Measurements from ENCODE around the gene PADI1. TPM values are rescaled to one million over a fixed set of nuclear protein-coding genes. Genes with fewer than 3 reads are reported as not detected.

PADI1 gene
- 1 to 10 TPM in 2 of 6 experiments, under 1 TPM in 2, not detected in 2; 0.44 to 1.4 (median 0.92) TPM for total RNA-seq
- long read RNA-seq, result 0 reads

GRCh38 chr1:17204546-17205440 lies at the start of gene PADI1:
Gene PADI1 (plus strand): TSS chr1:17205128. CDS start chr1:17205218, 90 bp downstream.
- Histone ChIP-seq H3K4me1 (no peaks in the 10 kb centered on the region), H3K27ac (no peak within 1 kb of the TSS), H3K9me3 (no peaks in the 10 kb centered on the region), H3K27me3 (no peaks in the 10 kb centered on the region), H3K36me3 (no peaks in the 10 kb centered on the region), H3K4me3 (no peak within 1 kb of the TSS)
- ATAC-seq (no peak), DNase-seq (peak in 2 of 3 donors; percentile 12 to 30)
- intact Hi-C loops (cut with DNase I), result no loop called here
- no peak for TF ChIP-seq CTCF (IDR thresholded peaks at IDR 0.05)
- TF ChIP-seq POLR2A (IDR thresholded peaks at IDR 0.05), result no peak
- 28% methylated on average over 3 of the region's 9 CpGs for WGBS (ENCODE audit: insufficient coverage, low coverage, low lambda C conversion rate, missing lambda C conversion rate)

DNA sequence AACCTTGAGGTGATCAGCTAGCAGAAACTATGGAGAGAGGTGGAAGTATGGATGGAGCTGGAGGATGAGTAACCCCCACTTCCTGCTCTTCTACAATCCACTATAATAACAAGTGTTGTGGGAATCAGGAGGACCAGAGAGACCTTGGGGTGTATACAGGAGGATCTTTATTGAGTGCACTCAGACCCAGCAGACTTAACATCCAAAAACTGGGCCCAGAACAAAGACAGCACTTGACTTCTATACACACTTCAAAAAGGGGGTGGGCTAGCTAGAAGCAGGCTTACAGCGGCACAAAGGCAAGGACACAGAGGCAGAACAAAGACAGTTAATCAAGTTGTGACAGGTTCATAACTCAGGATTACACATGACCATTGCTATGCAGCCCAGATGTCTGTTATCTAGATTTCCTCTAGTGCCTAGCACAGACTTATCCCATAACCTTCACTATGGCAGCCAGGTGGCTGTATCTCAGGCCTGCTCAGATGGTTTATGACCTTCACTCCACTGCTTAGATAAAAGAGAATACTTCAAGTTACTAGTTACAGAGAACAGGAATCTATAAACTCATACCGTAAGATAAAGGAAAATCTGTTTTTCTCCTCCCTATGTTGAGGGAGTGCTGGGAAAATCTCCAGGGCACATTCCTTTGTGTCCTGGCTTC lies 49.5 kb upstream of the PADI1 start:
- WGBS (ENCODE audit: insufficient coverage, low coverage, low lambda C conversion rate, missing lambda C conversion rate), result 35% methylated on average over 2 of the region's 2 CpGs
- no peaks in the 10 kb centered on the region for H3K9me3 ChIP-seq
- no peaks in the 10 kb centered on the region for H3K27me3 ChIP-seq
- DNase-seq (no peak), ATAC-seq (no peak)
- intact Hi-C loops (cut with DNase I), result no loop called here
- H3K4me3 ChIP-seq, result no peak overlapping the region
- TF ChIP-seq CTCF (IDR thresholded peaks at IDR 0.05) (no peak), POLR2A (IDR thresholded peaks at IDR 0.05) (no peak)
- H3K4me1 ChIP-seq, result no peaks in the 10 kb centered on the region
- no peak overlapping the region for H3K27ac ChIP-seq
- H3K36me3 ChIP-seq, result no peaks in the 10 kb centered on the region

DNA sequence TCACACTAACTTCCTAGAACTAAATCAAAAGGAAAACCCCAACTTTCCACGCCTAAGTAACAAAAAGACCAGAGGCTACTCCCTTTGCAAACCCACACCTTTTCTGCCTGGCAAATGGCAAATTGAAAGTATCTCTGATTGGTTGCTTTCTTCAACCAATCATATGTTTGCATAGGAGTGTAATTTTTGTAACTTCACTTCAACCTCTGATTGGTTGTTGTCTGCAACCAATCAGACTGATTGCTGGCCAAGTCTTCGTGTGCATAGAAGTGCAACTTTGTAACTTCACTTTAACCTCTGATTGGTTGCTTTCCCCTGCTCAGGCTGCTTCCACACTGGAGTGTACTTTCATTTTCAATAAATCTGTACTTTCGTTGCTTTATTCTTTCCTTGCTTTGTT lies 48.8 kb upstream of the PADI1 start:
- DNase-seq (no peak), ATAC-seq (peak in 2 of 4 donors; percentile 19 to 59)
- no peak overlapping the region for H3K27ac ChIP-seq
- 34% methylated on average over 3 of the region's 3 CpGs for WGBS (ENCODE audit: insufficient coverage, low coverage, low lambda C conversion rate, missing lambda C conversion rate)
- no peaks in the 10 kb centered on the region for H3K36me3 ChIP-seq
- intact Hi-C loops (cut with DNase I), result no loop called here
- no peaks in the 10 kb centered on the region for H3K9me3 ChIP-seq
- no peak overlapping the region for H3K4me3 ChIP-seq
- no peak for TF ChIP-seq POLR2A (IDR thresholded peaks at IDR 0.05)
- no peak for TF ChIP-seq CTCF (IDR thresholded peaks at IDR 0.05)
- no peaks in the 10 kb centered on the region for H3K27me3 ChIP-seq
- no peaks in the 10 kb centered on the region for H3K4me1 ChIP-seq

DNA sequence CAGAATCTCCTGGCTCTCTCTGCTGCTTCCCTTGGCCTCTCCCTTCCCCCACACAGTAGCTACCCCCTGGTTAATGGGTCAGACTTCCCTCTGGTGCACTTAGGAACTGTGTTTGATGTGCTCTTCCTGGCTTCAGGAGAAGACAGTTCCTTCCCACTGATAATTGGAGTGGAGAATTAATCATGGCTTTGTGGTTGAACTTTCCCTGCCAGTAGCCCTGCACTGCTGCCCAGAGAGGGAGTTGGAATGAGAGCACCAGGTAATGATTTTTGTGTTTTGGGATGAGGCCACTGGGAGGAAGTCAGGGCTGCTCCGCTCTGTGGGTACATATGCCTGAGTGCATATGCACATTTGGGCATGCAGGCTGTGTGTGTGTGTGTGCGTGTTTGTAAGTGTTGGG lies 46.0 kb upstream of the PADI1 start:
- H3K36me3 ChIP-seq, result no peaks in the 10 kb centered on the region
- no peak for DNase-seq
- intact Hi-C loops (cut with DNase I), result no loop called here
- H3K27ac ChIP-seq, result no peak overlapping the region
- 90% methylated on average over 2 of the region's 2 CpGs for WGBS (ENCODE audit: insufficient coverage, low coverage, low lambda C conversion rate, missing lambda C conversion rate)
- H3K4me1 ChIP-seq, result no peaks in the 10 kb centered on the region
- no peak for TF ChIP-seq POLR2A (IDR thresholded peaks at IDR 0.05)
- no peak for TF ChIP-seq CTCF (IDR thresholded peaks at IDR 0.05)
- no peaks in the 10 kb centered on the region for H3K27me3 ChIP-seq
- no peak overlapping the region for H3K4me3 ChIP-seq
- H3K9me3 ChIP-seq, result no peaks in the 10 kb centered on the region
- no peak for ATAC-seq
